Fibroblast of skin of right biceps (primary cell): Measurements from ENCODE around the gene FREM2.

Source experiments
- DNase-seq: peaks from one replicate; pipeline ENCODE4 v3.0.0-alpha.2; 2013

The FREM2 gene

DNA sequence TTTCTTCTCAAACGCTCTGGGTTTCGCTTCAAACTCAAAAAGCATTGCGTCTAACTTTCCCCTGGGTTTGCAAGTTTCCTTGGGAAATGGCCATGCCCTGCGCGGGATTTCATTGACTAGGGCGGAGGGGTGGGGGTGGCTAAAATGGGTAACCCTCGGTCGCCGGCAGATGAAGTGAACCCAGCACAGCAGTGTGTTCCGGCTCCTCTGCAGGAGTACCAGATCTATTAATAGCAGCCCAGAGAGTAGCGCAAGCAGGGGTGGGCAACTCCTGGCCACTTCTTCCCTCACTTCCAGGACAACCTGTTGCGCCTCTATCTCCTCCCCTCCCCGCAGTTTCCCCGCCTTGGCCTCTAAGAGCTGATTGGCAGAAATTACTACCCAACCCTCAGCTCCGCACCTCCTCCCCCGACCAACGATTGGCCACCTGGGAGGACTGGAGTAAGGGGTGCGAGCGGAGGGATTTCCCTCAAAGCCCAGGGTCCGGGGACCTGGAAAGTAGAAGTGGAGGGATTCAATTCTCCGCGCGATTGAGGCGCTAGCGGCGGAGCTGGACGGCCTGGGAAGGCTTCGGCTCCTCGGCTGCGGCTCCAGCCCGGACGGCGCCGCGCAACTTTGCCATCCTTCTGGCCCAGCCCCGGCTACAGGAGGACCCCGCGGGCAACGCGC lies at the start of gene FREM2:
TSS of gene FREM2 (plus strand) at position 501 of the 669 bp plus-strand sequence. CDS start 268 bp downstream, outside the sequence.
- peak; percentile 29 for DNase-seq

DNA sequence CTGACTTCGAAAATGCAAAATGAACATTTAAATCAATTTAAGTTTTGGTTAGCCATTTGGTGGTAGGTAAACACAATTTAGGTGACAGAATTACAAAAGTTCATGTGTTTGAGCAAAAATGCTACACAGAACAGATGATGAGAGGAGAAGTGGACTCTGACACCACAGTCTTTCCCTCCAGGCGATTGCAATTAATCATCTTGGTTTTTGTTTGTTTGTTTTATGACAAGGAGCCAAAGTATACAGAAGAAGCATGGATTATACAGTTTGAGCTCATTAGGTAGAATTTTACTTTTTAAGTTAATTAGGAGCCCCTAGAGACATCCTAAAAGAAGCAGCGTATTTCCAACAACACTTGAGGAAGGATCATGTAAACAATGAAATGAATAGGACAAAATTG lies 49.3 kb upstream of the FREM2 start:
- no peak for DNase-seq

DNA sequence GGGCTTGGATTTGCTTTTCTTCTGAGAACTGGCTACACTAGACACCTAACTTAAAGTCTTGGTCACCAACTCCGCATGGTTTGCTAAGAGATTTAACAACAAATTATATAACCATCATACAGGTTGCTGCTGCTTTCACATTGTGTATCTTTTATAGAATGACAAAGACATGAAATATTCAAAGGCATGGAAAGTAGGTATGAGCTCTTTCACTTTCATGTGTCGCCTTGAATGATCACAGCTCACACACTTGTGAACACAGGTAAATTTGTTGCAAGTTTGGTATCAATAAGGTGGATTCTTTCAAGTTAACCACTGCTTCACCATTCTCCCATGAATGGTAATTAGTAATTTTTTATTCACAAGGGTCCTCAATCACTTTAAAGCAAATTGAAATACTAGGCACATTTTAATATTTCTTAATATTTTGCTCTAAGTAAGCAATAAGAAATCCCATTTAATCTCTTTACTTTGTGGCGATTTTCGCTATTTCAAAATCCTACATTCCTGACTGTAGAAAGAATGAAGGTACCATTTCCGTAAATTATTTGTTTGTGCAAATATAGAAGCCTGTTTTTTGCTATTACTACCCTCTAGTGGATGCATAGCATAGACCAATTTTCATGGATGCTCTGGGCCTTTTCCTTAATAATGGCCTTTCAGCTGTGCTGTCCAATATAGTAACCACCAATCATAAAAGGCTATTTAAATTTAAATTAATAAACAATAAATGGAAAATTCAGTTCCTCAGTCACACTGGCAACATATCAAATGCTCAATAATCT lies 45.5 kb upstream of the FREM2 start:
- no peak for DNase-seq

GRCh38 chr13:38647312-38647711 lies 39.6 kb upstream of the FREM2 start:
- no peak for DNase-seq

DNA sequence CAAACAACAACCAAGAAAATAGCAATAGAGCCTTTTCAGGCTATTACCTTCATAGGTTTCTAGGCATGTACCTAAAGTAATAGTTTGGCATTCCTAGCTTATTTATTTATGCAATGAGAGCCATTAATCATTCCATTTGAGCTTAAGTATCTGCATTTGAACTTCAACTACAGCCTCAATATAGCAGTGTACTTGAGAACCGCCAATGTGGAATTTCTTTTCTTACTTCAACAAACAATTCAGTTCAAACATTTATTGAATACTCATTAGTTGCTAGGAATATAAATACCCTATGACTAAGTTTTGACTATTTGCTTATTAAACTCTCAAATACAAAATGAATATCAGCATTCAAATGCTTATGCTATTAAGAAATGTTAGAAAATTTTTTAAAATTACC lies 38.0 kb upstream of the FREM2 start:
- no peak for DNase-seq

DNA sequence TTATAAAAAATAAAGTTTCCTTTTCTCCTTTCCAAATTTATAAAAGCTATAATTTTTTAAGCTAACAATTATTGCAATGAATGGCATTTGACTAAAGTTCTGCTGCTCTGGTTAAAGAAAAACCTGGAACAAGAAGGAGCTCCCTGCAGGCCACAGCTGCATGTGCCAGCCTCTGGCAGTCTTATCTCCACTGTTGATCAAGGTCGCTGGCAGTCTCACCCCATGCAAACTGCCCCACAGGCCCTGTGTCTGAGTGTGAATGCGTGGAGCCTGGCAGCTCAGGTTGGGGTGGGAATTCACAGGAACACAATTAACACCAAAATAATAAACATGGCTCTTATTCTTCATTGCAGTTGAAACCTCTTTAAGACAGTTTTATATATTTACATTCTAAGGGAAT lies 30.2 kb upstream of the FREM2 start:
- no peak for DNase-seq

DNA sequence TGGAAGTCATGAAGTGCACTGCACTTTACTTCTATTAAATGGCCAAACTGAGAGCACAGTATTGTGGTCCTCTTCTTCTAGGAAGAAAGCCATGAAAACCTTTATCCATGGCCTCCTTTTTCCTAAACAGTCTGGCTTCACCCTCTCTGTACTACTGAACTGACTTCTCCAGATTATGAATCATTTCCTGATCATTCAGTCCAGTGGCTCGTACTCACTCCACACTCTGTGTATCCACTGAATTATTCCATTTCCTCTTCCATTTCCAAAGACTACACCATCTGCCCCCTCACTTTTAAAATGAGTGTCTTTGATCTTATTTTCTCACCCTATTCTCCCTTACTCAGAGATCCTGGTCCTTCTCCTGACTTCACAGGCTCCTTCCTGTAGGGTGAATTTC lies 29.7 kb upstream of the FREM2 start:
- peak; percentile 55 for DNase-seq

DNA sequence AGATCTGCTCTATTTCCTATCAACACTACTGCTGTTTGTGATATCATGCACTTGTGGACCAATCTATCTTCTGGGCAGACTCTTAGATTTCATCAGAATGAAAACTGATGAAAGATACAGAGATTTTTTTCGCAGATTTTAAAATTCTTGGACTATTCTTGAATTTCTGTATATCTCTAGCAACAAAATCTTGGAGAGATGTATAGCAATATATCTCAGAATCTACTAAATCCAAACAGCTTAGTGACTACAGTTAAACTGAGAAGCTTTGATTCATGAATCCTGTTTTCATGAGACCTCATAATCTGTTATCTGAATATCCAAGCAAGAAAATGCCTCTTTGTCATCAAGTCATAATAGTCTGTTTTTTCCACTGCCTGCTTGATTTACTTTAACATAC lies 28.0 kb upstream of the FREM2 start:
- DNase-seq = no peak

- DNase-seq = no peak
Observed at GRCh38 chr13:38661010-38661675, 25.7 kb upstream of the FREM2 start.

DNA sequence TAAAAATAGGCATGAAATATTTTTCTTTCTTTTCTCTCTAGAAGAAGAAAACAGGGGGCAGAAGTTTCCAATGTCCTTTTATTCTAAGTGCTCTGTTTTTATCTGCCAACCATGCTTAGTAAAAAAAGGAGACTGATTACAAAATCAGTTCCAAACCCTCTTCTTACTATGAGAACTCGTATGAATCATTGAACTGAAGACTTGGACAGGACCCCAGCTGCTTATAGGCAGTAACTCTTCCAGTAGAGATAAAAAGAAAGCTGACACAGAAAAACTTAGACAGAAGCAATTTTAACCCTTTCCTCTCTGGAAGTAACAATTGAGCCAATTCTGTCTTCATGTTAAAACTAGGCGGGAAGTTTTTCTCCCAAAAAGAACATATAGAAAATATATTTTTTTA lies 24.5 kb upstream of the FREM2 start:
- peak; percentile 72 for DNase-seq

DNA sequence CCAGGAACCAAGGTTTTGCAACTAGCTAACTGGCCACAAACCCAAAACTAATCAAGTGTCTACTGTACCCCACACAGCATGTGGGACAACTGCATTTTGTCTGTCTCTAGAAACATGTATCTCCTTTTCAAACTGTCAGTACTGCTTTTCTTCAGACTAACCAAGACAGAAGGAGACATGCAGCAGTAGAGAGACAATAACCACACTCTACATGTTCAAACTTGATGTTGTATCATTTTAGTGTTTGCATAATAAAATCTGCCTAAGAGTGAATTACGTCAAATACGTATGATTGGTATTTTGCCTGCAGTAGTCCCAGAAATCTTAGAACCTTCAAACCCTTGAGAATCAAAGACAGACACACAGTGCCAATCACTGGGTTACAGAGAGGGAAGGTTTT lies 22.0 kb upstream of the FREM2 start:
- DNase-seq = no peak

- DNase-seq = no peak
Observed at GRCh38 chr13:38667526-38668109, 19.3 kb upstream of the FREM2 start.

DNA sequence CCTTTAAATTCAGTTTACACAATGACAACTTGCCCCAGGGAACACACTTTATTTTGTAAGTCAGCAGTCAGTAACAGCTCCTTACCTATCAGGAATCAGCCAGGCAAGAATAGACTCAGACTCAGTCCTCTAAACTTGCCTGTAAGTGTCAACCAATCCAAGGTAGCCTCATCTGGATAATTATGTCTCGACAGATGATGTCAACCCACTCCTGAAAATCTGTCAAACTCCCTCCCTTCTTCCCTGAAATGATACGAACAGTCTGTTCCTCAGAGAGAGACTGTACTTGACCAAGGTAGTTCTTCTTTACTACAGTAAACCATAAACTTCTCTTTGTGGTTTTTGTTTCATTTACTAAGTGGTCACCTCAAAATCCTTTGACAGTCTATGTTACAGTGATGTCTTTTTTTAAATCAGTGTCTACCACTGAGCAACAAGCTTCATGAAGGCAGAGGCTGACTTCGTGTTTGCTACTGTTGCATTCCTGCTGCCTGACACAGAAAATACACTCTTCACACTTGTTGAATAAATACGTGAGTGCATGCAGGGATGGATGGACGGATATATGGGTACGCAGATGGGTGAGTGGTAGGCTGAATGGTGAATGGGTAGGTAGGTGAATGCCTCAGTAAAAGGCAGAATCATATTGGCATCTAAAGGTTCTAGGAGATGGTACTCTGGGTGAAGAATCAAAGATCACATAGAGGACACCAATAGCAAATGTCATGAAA lies 17.5 kb upstream of the FREM2 start:
- DNase-seq = no peak

GRCh38 chr13:38670627-38671026 lies 16.2 kb upstream of the FREM2 start:
- DNase-seq = peak; percentile 28

DNA sequence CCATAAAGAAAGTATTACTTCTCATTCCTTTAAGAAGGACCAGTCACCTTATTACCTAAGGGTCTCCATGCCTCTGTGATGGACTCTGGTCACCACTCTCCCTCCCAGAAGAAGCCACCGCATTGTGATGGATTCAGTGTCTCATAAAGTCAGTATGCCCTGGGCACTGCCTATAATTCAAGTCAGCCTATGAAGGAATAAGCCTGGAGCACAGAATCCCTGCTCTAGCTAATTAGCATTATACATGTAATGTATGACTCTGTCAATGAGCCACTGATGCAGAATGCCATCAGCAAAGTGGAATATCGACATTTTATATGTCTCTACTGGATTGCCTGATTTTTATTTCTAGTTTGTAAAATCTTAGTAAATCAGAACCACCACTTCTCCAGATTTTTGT lies 14.9 kb upstream of the FREM2 start:
- DNase-seq = no peak

DNA sequence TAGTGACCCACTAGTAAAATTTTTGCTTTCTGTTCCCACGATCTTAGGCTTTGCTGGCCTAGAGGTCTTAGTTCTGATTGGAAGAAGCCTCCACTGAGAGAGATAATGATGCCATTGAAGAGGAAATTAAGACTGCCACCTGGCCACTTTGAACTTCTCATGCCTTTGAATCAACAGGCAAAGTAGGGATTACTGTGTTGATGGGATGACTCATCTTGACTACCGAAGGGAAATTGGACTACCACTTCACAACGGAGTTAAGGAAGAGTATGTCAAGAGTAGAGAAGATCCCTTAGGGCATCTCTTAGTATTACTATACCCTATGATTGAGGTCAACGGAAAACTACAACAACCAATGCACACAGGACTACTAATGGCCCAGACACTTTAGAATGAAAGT lies 12.7 kb upstream of the FREM2 start:
- DNase-seq = no peak

DNA sequence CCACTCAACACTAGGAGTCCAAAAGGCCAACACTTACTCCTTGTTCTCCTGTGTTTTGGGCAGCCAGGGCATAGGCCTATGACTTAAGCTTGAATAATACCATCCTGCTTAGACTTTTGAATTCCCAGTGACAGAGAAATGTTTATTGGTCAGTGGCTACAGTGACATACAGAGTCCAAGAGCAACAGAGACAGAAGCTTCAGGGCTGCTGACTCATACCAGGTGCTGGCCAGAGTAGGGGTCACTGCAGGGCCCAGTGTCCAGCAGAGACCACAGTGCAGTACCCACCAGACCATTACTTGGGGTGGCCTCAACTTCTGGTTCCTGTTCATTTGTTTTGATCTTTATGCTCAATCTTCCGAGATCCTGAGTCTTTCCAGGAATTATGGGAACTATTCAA lies 6.0 kb upstream of the FREM2 start:
- DNase-seq = no peak

DNA sequence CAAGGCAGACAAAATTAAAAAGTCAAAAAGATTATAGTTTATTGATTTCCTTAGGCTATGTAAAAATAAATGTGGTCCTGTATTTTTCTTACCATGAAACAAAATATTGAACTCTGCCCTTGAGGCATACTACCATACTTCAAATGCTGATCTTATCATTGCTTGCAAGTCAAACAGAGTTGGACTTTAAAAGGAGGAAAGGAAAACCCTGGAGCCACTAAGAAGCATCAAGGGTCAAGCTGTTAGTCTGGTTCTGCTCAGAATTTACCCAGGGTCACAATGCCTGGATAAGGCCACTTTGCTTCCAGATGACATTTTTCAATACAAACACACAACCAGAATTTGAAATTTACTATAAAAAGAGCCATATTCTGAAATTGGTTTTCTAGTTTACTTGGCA lies 2.2 kb upstream of the FREM2 start:
- no peak for DNase-seq

GRCh38 chr13:38685431-38685830 lies 1.4 kb upstream of the FREM2 start:
- no peak for DNase-seq

DNA sequence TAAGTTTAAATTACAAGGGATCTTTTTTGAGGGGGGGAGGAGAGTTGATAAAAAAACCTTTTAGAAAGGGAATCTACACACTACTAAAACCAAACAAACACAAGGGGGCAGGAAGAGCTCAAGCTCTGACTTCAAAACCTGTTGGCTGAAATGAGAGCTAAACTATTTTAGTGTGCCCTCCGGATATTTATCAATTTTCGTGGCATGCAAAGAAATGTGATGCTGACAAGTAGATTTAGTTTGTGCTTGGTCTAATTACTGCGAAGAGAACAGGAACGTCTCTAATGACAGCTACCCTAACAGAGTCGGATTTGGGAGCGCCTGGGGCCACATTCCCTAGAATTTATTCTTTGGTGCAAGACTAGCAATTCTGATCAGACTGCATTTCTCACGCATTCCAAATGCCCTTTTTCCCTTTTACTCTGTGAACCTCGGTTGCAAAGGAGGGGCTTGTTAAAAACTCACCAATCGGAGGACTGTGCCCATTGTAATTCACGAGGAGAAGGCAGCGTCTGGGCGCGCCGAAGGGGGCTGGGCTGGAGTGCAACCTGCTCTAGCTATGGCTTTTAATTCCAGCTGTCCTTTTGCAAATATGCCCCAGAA lies 802 bp upstream of the FREM2 start:
- DNase-seq = no peak

DNA sequence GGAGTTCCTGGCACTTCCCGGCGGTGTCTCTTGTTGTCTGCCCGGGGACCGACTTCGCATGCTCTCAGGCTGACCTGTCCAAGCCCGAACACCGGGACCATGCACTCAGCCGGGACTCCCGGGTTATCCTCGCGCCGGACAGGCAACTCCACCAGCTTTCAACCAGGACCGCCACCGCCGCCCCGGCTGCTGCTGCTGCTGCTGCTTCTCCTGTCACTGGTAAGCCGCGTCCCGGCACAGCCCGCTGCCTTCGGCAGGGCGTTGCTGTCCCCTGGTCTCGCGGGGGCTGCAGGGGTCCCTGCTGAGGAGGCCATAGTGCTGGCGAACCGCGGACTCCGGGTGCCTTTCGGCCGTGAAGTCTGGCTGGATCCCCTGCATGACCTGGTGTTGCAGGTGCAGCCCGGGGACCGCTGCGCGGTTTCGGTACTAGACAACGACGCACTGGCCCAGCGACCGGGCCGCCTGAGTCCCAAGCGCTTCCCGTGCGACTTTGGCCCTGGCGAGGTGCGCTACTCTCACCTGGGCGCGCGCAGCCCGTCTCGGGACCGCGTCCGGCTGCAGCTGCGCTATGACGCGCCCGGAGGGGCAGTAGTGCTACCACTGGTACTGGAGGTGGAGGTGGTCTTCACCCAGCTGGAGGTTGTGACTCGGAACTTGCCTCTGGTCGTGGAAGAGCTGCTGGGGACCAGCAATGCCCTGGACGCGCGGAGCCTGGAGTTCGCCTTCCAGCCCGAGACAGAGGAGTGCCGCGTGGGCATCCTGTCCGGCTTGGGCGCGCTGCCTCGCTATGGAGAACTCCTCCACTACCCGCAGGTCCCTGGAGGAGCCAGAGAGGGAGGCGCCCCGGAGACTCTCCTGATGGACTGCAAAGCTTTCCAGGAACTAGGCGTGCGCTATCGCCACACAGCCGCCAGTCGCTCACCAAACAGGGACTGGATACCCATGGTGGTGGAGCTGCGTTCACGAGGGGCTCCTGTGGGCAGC lies 661 bp downstream of the FREM2 start:
- peak; percentile 6 for DNase-seq
